HG02759 (cell line): ENCODE measurements around the gene PAFAH2.
"Not testable (repeated sequence)": the region's sequence is repeated elsewhere in the genome, so short reads cannot be mapped to it uniquely, and the experiment has no call there.

Source experiments
- ATAC-seq: cut with Tn5 transposase; IDR thresholded peaks from one replicate; pipeline ENCODE4 v1.9.1; 2021; ENCODE audit warnings: mild to moderate bottlenecking, moderate library complexity; ENCODE audit not compliant: unreplicated experiment

PAFAH2 gene

GRCh38 chr1:25989440-25990234, 8.2 kb downstream of the PAFAH2 start:
- no peak for ATAC-seq

GRCh38 chr1:25987951-25988350, 9.9 kb downstream of the PAFAH2 start:
- no peak for ATAC-seq

- not testable (repeated sequence) for ATAC-seq
These were observed 11.1 kb downstream of the PAFAH2 start for GRCh38 chr1:25986773-25987172.

- no peak for ATAC-seq
These were observed 12.2 kb downstream of the PAFAH2 start for GRCh38 chr1:25985670-25986069.

GRCh38 chr1:25985171-25985570, 12.7 kb downstream of the PAFAH2 start:
- ATAC-seq, result no peak

GRCh38 chr1:25979210-25979609, 18.7 kb downstream of the PAFAH2 start:
- ATAC-seq, result no peak

GRCh38 chr1:25978403-25978802, 19.5 kb downstream of the PAFAH2 start:
- ATAC-seq, result no peak

- no peak for ATAC-seq
These were observed 20.1 kb downstream of the PAFAH2 start for GRCh38 chr1:25977801-25978200.

GRCh38 chr1:25973610-25974321, 24.1 kb downstream of the PAFAH2 start:
- ATAC-seq, result no peak

- ATAC-seq, result no peak
These were observed 26.1 kb downstream of the PAFAH2 start for GRCh38 chr1:25971811-25972180.

- no peak for ATAC-seq
These were observed 26.6 kb downstream of the PAFAH2 start for GRCh38 chr1:25971066-25971810.

- no peak for ATAC-seq
These were observed 30.6 kb downstream of the PAFAH2 start for GRCh38 chr1:25967308-25967707.

- ATAC-seq, result no peak
These were observed 38.3 kb downstream of the PAFAH2 start for GRCh38 chr1:25959611-25960010.

GRCh38 chr1:25958465-25958864, 39.4 kb downstream of the PAFAH2 start:
- ATAC-seq, result no peak

GRCh38 chr1:25955553-25955952, 42.3 kb downstream of the PAFAH2 start:
- no peak for ATAC-seq

- ATAC-seq, result no peak
These were observed 43.5 kb downstream of the PAFAH2 start for GRCh38 chr1:25954282-25954938.

- no peak for ATAC-seq
These were observed 44.9 kb downstream of the PAFAH2 start for GRCh38 chr1:25952841-25953401.

GRCh38 chr1:25948641-25949040, 49.2 kb downstream of the PAFAH2 start:
- no peak for ATAC-seq

- no peak for ATAC-seq
These were observed 50.8 kb downstream of the PAFAH2 start for GRCh38 chr1:25947027-25947426.

- no peak for ATAC-seq
These were observed 52.1 kb downstream of the PAFAH2 start for GRCh38 chr1:25945761-25946160.

GRCh38 chr1:25944986-25945385, 52.9 kb downstream of the PAFAH2 start:
- no peak for ATAC-seq
